HEK293T (cell line): ENCODE results near the gene NFAM1.

ENCODE experiments used
- CTCF ChIA-PET: fragments of 350-600 bp; formaldehyde crosslinking; extraction: SDS; loops from one replicate; lab custom pipeline; 2021; ENCODE audit warnings: antibody characterized with exemption, inconsistent platforms; lab: Yijun Ruan, JAX
- POLR2A ChIA-PET: fragments of 350-600 bp; formaldehyde crosslinking; extraction: SDS; loops from one replicate; lab custom pipeline; 2020; ENCODE audit warnings: antibody characterized with exemption, inconsistent platforms; lab: Yijun Ruan, JAX
- DNase-seq: peaks from one replicate; pipeline ENCODE4 v3.0.0; 2012; ENCODE audit warnings: mixed read lengths; ENCODE audit errors: extremely low spot score
- ARNT ChIP-seq: fragments of 450-650 bp; IDR thresholded peaks from 2 replicates; pipeline ENCODE4 v1.6.1; 2017; ENCODE audit warnings: mild to moderate bottlenecking
- BHLHE40 ChIP-seq: fragments of 450-650 bp; IDR thresholded peaks from 2 replicates; pipeline ENCODE4 v1.6.1; 2016; ENCODE audit warnings: mild to moderate bottlenecking, moderate library complexity, borderline replicate concordance
- CTBP1 ChIP-seq: fragments of 450-650 bp; IDR thresholded peaks from 2 replicates; pipeline ENCODE4 v1.6.1; 2016; ENCODE audit warnings: borderline replicate concordance
- ELF4 ChIP-seq: fragments of 450-650 bp; IDR thresholded peaks from 2 replicates; pipeline ENCODE4 v1.6.1; 2017; ENCODE audit warnings: antibody characterized with exemption
- FOXA1 ChIP-seq: fragments of 450-650 bp; IDR thresholded peaks from 2 replicates; pipeline ENCODE4 v1.6.1; 2016; ENCODE audit warnings: mild to moderate bottlenecking
- FOXK2 ChIP-seq: fragments of 450-650 bp; IDR thresholded peaks from 2 replicates; pipeline ENCODE4 v1.6.1; 2016; ENCODE audit warnings: mild to moderate bottlenecking
- FOXM1 ChIP-seq: fragments of 450-650 bp; IDR thresholded peaks from 2 replicates; pipeline ENCODE4 v1.6.1; 2017; ENCODE audit warnings: mild to moderate bottlenecking, borderline replicate concordance
- HDGF ChIP-seq: fragments of 450-650 bp; IDR thresholded peaks from 2 replicates; pipeline ENCODE4 v1.6.1; 2017; ENCODE audit warnings: antibody characterized with exemption, borderline replicate concordance
- L3MBTL2 ChIP-seq: fragments of 450-650 bp; conservative IDR thresholded peaks from 2 replicates; pipeline ENCODE4 v1.6.1; 2016; ENCODE audit warnings: mild to moderate bottlenecking
- LEF1 ChIP-seq: fragments of 450-650 bp; IDR thresholded peaks from 2 replicates; pipeline ENCODE4 v1.6.1; 2017; ENCODE audit warnings: mild to moderate bottlenecking, borderline replicate concordance
- NFRKB ChIP-seq: fragments of 450-650 bp; IDR thresholded peaks from 2 replicates; pipeline ENCODE4 v1.6.1; 2016; ENCODE audit warnings: mild to moderate bottlenecking, moderate library complexity
- SP1 ChIP-seq: fragments of 450-650 bp; IDR thresholded peaks from 2 replicates; pipeline ENCODE4 v1.6.1; 2017
- SUZ12 ChIP-seq: fragments of 450-650 bp; IDR thresholded peaks from 2 replicates; pipeline ENCODE4 v1.6.1; 2016; ENCODE audit warnings: mild to moderate bottlenecking
- TARDBP ChIP-seq: fragments of 450-650 bp; IDR thresholded peaks from 2 replicates; pipeline ENCODE4 v1.6.1; 2016
- ZNF384 ChIP-seq: fragments of 450-650 bp; IDR thresholded peaks from 2 replicates; pipeline ENCODE4 v1.6.1; 2016
- TF ChIP-seq, protein P1 (sequence below): fragments of 450-650 bp; IDR thresholded peaks from 2 replicates; pipeline ENCODE4 v1.6.1; 2016

NFAM1 gene

DNA sequence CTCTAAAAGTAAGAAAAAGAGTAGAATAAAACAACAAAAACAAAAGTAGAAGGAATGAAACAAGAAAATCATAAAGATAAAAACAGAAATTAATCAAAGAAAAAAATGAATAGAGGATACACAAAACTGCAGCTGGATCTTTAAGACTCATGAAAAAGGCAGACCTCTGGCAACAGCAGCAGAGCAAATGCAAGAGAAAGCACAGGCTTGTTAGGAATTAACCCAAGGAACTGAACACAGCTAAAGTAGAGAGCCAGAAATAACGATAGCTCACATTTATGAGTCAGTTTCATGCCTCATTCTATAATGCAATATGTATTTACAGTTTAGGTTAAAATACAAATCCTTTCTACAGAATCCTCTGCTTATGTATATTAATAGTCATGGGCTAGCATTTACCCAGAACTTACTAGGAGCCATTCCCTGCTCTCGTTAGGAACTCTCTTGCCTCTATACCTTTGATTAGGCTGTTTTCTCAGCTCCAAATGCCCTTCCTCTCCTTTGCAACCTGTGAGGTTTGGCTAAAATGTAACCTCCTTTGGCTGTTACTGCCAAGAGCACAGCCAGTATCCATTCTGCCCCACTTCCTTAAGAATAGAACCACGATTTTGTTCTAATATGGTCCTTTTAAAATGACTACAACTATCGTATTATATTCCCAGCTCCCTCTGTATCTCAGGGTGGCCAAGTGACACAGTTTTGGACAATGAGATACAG is 38.3 kb upstream of the NFAM1 start:
- DNase-seq = no peak
- POLR2A ChIA-PET = interaction anchor here (0.6 to 1.0 kb wide), 2 partner anchors 12 to 154 kb away, joined by 3 read pairs; no protein-coding TSS in a partner anchor
- CTCF ChIA-PET = interaction anchor here (1.4 kb wide), 1 partner anchor 11 kb away, joined by 6 read pairs; no protein-coding TSS in a partner anchor
- TF ChIP-seq FOXK2 (no peak), LEF1 (no peak), SP1 (no peak), HDGF (no peak), SUZ12 (no peak), FOXM1 (no peak), ZNF384 (no peak), NFRKB (no peak), CTBP1 (no peak)
- TF ChIP-seq, protein P1, sequence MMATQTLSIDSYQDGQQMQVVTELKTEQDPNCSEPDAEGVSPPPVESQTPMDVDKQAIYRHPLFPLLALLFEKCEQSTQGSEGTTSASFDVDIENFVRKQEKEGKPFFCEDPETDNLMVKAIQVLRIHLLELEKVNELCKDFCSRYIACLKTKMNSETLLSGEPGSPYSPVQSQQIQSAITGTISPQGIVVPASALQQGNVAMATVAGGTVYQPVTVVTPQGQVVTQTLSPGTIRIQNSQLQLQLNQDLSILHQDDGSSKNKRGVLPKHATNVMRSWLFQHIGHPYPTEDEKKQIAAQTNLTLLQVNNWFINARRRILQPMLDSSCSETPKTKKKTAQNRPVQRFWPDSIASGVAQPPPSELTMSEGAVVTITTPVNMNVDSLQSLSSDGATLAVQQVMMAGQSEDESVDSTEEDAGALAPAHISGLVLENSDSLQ = no peak

DNA sequence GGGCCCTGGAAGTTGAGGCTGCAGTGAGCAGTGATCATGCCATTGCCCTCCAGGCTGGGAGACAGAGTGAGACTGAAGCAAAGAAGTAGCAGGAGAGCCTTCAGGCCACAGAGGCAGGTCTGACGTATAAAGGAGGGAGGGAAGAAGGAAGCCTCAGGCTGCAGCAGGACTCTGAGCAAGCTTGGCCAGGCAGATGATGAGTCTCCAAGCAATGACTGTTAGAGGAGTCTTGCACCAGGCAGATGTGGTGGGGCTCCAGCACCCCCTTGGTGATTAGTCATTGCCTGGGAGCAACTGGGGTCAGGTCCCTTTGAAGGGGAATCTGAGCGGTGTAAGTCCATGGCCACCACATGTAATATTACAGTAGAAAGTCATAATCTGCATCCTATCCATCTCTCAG is 36.6 kb upstream of the NFAM1 start:
- ChIA-PET CTCF (no interaction called here), POLR2A (no interaction called here)
- TF ChIP-seq FOXA1 = no peak
- no peak for TF ChIP-seq NFRKB
- no peak for DNase-seq

DNA sequence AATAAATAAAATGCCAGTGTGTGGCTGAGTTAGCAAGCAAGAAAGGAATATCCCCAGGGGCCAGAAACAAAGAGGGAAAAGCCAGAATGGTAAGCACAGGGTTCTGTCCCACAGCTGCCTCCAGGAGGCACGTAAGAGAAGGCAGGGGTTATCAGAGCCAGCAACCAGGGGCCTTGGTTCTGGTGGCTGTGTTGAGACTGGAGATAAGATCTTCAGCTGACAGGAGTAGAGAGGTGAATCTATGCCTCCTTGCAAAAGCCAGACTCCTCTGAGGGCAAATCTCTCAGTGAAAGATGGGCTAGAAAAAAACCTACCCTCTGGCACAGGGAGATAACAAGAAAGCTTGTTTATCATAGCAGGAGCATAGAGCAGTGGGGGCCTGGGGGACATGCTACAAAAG is 29.8 kb upstream of the NFAM1 start:
- ChIA-PET POLR2A (interaction anchor here (0.6 to 0.8 kb wide), 2 partner anchors 10 to 661 kb away, joined by 3 read pairs; partner anchors contain the start of gene CCDC134), CTCF (interaction anchor here (1.0 to 1.7 kb wide), 4 partner anchors 11 to 18 kb away, joined by 4 to 6 read pairs (median 4); no protein-coding TSS in a partner anchor)
- TF ChIP-seq CTBP1 (no peak), ZNF384 (no peak), FOXM1 (no peak), TARDBP (no peak), BHLHE40 (no peak), NFRKB (no peak), FOXA1 (no peak), ELF4 (no peak), FOXK2 (no peak), HDGF (no peak), LEF1 (no peak), L3MBTL2 (no peak), ARNT (no peak), SP1 (no peak), SUZ12 (no peak)
- TF ChIP-seq, protein P1 = no peak
- no peak for DNase-seq

DNA sequence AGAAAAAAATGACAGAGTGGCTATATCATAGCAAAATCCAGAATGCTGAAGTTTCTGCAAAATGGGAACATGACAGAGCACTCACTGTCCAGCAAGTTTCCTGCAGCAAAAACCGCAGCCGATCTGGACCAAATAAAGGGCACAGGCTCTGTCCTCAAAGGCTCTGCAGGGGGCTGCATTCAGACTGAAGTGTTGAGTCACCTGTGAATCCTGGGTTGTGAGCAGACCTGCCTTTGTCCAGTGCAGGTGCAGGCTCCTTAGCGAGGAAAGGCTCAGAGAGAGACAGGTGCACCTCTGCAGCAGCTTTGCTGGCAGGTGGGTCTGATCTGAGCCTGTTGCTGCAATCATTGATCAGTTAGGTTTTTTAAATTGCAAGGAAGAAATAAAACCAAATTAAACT is 29.3 kb upstream of the NFAM1 start:
- POLR2A ChIA-PET = interaction anchor here (0.6 kb wide), 1 partner anchor 11 kb away, joined by 3 read pairs; no protein-coding TSS in a partner anchor
- no peak for DNase-seq
- CTCF ChIA-PET = interaction anchor here (1.0 to 1.7 kb wide), 3 partner anchors 17 to 18 kb away, joined by 4 to 5 read pairs (median 5); no protein-coding TSS in a partner anchor
- TF ChIP-seq ZNF384 = no peak
- TF ChIP-seq SUZ12 = no peak
- TF ChIP-seq L3MBTL2 = no peak
- TF ChIP-seq BHLHE40 = no peak
- TF ChIP-seq ELF4 = no peak
- no peak for TF ChIP-seq FOXM1
- TF ChIP-seq LEF1 = no peak
- TF ChIP-seq TARDBP = no peak
- no peak for TF ChIP-seq CTBP1
- no peak for TF ChIP-seq HDGF

- peak; percentile 35 for DNase-seq
- ChIA-PET POLR2A (interaction anchor here (0.6 to 1.3 kb wide), 4 partner anchors 11 to 792 kb away, joined by 3 to 5 read pairs (median 3); no protein-coding TSS in a partner anchor), CTCF (interaction anchor here (1.0 to 2.2 kb wide), 4 partner anchors 11 to 16 kb away, joined by 3 to 12 read pairs (median 5); no protein-coding TSS in a partner anchor)
- TF ChIP-seq L3MBTL2 (peak; percentile 63), TARDBP (no peak), SUZ12 (no peak)
- TF ChIP-seq, protein P1 = no peak
These were observed 27.3 kb upstream of the NFAM1 start for GRCh38 chr22:42459287-42460063.

DNA sequence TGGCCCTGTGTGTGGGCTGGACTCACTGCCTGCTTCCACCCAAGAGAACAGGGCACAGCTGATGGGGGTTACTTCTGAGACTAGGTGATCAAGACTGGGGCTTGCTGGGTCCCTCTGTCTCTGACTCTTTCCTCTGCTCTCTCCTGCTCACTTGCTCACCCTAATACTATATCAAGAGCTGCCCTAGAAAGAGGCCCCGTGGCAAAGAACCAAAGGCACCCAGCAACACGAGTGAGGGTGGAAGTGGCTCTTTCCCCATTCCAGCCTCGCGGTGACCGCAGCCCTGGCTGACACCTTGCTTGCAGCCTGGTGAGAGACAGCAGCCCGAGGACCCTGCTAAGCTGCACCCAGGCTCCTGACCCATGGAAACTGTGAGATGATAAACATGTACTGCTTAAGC is 20.7 kb upstream of the NFAM1 start:
- POLR2A ChIA-PET = interaction anchor here (1.7 kb wide), 1 partner anchor 9 kb away, joined by 6 read pairs; no protein-coding TSS in a partner anchor
- CTCF ChIA-PET = interaction anchor here (0.9 to 1.5 kb wide), 2 partner anchors 8 to 20 kb away, joined by 3 to 4 read pairs; no protein-coding TSS in a partner anchor
- TF ChIP-seq FOXK2 = no peak
- no peak for TF ChIP-seq FOXA1
- TF ChIP-seq SP1 = no peak
- TF ChIP-seq BHLHE40 = no peak
- TF ChIP-seq ZNF384 = no peak
- no peak for DNase-seq
